Breast epithelium (tissue), 3 donors: ENCODE data around the gene CERKL.
"Not testable (repeated sequence)": the region's sequence is repeated elsewhere in the genome, so short reads cannot be mapped to it uniquely, and the experiment has no call there.

Experiments used
- CTCF ChIP-seq, 3 donors: fragments of 450-650 bp; IDR thresholded peaks; one replicate each; pipeline ENCODE4 v1.5.1; 2016 to 2017; ENCODE audit warnings: antibody characterized with exemption in 3 of 3, mild to moderate bottlenecking in 3 of 3, moderate library complexity in 3 of 3
- POLR2AphosphoS5 ChIP-seq, 3 donors: sonication (generic); formaldehyde crosslinking; IDR thresholded peaks; one replicate each; pipeline ENCODE4 v1.6.1; 2017; ENCODE audit warnings: antibody characterized with exemption in 3 of 3

GRCh38 chr2:181702519-181702918 is 45.6 kb upstream of the CERKL start:
- TF ChIP-seq CTCF, POLR2AphosphoS5 (IDR thresholded peaks at IDR 0.05): not testable (repeated sequence)
